Omental fat pad (tissue), 4 donors: Measurements from ENCODE around the gene PHF13. TPM values are rescaled to one million over a fixed set of nuclear protein-coding genes. Genes with fewer than 3 reads are reported as not detected.
"Not testable (repeated sequence)": the region's sequence is repeated elsewhere in the genome, so short reads cannot be mapped to it uniquely, and the experiment has no call there.

ENCODE experiments used
- ATAC-seq: fragments of 150-250 bp; one replicate; pipeline ENCODE4 v1.9.1; 2016; ENCODE audit warnings: mild to moderate bottlenecking, moderate library complexity; ENCODE audit not compliant: low FRiP score
- DNase-seq: peaks from one replicate; pipeline ENCODE4 v3.0.0-alpha.2; 2019; ENCODE audit warnings: low spot score
- total RNA-seq, 4 donors: library from RNA; depleted of rRNA; stranded (reverse); fragments of >200 nt; gene quantifications; one replicate each; pipeline ENCODE4 v1.1.0, GENCODE V29; 2016
- TF ChIP-seq, protein P1 (sequence below), 3 donors: fragments of 450-650 bp; IDR thresholded peaks; one replicate each; pipeline ENCODE4 v1.5.1; 2016 to 2017; ENCODE audit warnings: antibody characterized with exemption in 3 of 3, mild to moderate bottlenecking in 3 of 3, moderate library complexity in 2 of 3

PHF13 gene
- total RNA-seq, 4 donors from 2014 or later: 8.6 to 15.1 (median 14.7) TPM

DNA sequence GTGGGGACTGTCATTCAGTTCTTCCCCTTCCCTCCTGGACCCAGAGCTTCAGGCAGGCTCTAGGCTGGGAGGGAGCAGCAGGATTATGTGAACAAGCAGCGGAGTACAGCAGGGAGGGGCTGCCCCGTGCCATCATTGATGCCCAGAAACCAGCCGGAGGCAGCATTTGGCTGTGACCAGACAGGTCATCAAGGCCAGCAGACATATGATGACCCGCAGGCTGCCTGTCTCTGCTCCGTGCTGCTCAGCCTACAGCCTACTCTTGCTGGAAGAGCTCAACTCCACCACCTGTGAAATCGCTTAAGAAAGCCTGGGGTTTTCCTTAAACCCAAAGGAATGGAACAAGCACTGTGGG is 15.8 kb upstream of the PHF13 start:
- TF ChIP-seq, protein P1, sequence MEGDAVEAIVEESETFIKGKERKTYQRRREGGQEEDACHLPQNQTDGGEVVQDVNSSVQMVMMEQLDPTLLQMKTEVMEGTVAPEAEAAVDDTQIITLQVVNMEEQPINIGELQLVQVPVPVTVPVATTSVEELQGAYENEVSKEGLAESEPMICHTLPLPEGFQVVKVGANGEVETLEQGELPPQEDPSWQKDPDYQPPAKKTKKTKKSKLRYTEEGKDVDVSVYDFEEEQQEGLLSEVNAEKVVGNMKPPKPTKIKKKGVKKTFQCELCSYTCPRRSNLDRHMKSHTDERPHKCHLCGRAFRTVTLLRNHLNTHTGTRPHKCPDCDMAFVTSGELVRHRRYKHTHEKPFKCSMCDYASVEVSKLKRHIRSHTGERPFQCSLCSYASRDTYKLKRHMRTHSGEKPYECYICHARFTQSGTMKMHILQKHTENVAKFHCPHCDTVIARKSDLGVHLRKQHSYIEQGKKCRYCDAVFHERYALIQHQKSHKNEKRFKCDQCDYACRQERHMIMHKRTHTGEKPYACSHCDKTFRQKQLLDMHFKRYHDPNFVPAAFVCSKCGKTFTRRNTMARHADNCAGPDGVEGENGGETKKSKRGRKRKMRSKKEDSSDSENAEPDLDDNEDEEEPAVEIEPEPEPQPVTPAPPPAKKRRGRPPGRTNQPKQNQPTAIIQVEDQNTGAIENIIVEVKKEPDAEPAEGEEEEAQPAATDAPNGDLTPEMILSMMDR (IDR thresholded peaks at IDR 0.05): no peak

GRCh38 chr1:6599141-6599975 is 14.2 kb upstream of the PHF13 start:
- ATAC-seq (no peak), DNase-seq (no peak)
- TF ChIP-seq, protein P1 (IDR thresholded peaks at IDR 0.05): no peak

More for the DNA sequence above, 15.8 kb upstream of the PHF13 start:
- no peak for DNase-seq
- ATAC-seq: no peak

DNA sequence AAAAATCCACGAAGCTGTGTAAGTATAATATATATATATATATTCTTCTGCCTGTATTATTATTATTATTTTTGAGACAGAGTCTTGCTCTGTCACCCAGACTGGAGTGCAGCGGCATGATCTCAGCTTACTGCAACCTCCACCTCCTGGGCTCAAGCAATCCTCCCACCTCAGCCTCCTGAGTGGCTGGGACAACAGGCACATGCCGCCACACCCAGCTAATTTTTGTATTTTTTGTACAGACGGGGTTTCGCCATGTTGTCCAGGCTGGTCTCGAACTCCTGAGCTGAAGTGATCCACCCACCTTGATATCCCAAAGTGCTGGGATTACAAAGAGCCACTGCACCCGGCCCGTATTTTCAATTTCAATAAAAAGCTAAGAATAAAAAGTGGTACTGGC is 13.5 kb upstream of the PHF13 start:
- not testable (repeated sequence) for DNase-seq, ATAC-seq

DNA sequence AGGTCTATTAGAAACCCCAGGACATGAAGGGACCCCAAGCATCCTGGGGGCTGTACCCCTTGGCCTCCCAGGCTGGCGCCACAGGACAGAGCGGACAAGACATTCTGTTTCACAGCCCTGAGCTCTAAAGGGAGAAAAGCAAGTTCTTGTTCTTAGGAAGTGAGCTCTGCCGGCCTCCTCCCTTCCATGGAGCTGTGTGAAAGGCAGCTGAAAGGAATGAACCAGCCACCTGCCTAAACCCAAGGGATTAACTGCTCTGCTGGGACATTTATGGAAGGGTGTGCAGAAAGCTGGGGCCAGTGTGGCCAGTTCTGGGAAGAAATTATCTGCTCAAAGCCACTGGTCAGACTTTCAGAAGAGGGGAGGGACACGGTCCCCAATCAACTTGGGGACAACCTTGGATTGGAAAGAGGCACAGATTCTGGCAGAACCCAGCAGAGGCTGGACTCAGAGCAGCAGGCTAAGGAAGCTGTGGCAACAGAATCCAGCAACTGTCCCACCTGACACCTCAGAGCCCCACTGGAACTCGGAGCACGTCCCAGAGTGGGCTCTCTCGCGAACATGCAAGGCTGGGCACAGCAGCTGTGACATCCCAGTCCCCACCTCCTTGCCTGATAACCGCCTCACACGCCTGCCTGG is 13.0 kb upstream of the PHF13 start:
- TF ChIP-seq, protein P1 (IDR thresholded peaks at IDR 0.05): no peak
- DNase-seq (no peak), ATAC-seq (no peak)

DNA sequence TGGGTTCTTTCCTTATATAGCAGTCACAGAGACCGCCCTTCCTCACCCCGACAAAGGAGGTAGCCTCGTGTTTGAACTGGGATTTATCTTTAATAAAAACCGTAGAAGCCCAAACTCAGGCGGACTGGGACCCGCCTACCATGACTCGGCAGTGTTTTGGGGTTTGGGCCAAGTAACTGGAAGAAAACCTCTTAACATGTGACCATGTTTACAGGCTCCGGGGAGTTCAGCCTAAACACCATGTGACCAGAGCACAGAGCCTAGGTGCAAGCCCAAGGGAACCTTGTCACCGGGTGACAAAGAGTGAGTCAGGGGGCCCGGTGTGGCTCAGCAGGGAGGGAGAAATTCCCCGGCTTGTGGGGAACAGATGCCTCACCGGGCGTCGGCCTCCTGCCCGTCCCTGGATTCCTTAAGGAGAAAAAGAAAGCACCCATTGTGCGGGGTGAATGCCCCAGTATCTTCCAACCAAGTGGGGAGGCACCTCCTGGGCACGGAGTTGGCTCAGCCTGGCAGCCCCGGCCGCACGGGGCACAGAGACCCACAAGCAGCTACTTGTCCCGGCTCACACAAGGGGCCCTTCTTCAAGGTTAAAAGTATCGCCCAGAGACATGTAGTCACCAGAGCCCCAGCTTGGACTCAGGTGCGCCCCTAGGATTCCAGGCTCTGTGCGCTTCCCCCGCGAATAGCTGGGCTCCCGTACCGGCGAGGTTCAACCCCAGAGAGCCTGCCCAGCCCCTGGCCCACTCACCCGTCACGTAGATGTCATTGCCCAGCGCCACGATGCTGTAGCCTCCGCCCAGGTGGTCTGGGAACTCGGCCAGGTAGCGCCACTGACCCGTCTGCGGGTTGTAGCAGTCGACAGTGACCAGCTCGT is 12.2 kb upstream of the PHF13 start:
- ATAC-seq (peak; percentile 50), DNase-seq (peak; percentile 63)
- TF ChIP-seq, protein P1 (IDR thresholded peaks at IDR 0.05): no peak

DNA sequence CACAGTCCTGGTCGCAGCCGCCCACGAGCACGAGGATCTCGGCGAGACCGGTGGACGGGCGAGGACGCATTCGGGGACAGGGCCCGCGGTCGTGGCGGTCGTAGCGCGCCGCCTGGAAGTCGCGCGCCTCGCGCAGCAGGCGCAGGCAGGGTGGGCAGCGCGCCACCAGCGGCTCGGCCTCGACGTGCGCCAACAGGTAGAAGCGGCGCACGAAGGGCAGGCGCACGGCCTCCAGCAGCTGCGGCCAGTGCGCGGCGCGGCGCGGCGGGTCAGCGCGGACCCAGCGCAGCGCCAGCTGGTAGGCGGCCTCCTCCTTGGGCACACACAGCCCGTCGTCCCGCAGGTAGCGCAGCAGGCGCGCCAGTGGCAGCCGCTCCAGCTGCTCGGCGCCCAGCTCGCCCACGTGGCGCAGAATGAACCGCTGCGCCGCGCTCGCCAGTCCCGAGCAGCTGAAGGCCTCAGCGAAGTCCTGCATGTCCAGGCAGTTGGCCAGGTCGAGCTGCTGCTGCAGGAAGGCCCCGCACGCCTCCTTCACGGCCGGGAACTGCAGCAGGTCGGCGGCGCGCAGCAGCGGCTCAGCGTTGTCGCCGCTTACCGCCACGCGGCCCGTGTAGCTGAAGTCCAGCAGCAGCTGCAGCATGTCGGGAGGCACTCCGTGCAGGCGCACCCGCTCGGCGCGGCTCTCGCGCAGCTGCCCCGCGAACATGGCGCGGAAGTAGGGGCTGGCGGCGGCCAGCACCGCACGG is 11.4 kb upstream of the PHF13 start:
- DNase-seq (no peak), ATAC-seq (peak; percentile 2)
- TF ChIP-seq, protein P1 (IDR thresholded peaks at IDR 0.05): no peak
